Gastroesophageal sphincter (tissue), 4 donors: Measurements from ENCODE around the gene SFI1. TPM values are rescaled to one million over a fixed set of nuclear protein-coding genes. Genes with fewer than 3 reads are reported as not detected.

ENCODE experiments used
- ATAC-seq: fragments of 150-250 bp; one replicate; pipeline ENCODE4 v1.9.1; 2016; ENCODE audit warnings: mild to moderate bottlenecking, moderate library complexity
- H3K27ac ChIP-seq, 4 donors: fragments of 200-600 bp; sonication (generic) in 3 of 4; 1 replicate in 3 of 4; 2 replicates in 1 of 4; pipeline ENCODE4 v1.5.1; 2016 to 2019
- H3K27me3 ChIP-seq: fragments of 200-600 bp; sonication (generic); one replicate; pipeline ENCODE4 v1.5.1; 2019
- H3K36me3 ChIP-seq, 2 donors: fragments of 200-600 bp; sonication (generic); one replicate each; pipeline ENCODE4 v1.5.1; 2019; ENCODE audit warnings: control low read depth in 1 of 2
- H3K4me1 ChIP-seq, 3 donors: fragments of 200-600 bp; sonication (generic); 1 replicate in 2 of 3; 2 replicates in 1 of 3; pipeline ENCODE4 v1.5.1; 2016 to 2019; ENCODE audit warnings: control low read depth in 2 of 3
- H3K4me3 ChIP-seq, 2 donors: fragments of 200-600 bp; sonication (generic); one replicate each; pipeline ENCODE4 v1.5.1; 2019; ENCODE audit warnings: mild to moderate bottlenecking in 1 of 2, moderate library complexity in 1 of 2
- H3K9me3 ChIP-seq, 3 donors: fragments of 200-600 bp; sonication (generic); one replicate each; pipeline ENCODE4 v1.5.1; 2017 to 2019; ENCODE audit warnings: control low read depth in 2 of 3
- EP300 ChIP-seq: sonication (generic); formaldehyde crosslinking; IDR thresholded peaks from one replicate; pipeline ENCODE4 v1.6.1; 2017; ENCODE audit warnings: antibody characterized with exemption, mild to moderate bottlenecking
- POLR2A ChIP-seq, 2 donors: fragments of 450-650 bp; IDR thresholded peaks; one replicate each; pipeline ENCODE4 v1.6.1; 2017; ENCODE audit warnings: antibody characterized with exemption in 2 of 2, mild to moderate bottlenecking in 2 of 2, moderate library complexity in 1 of 2
- POLR2AphosphoS5 ChIP-seq: sonication (generic); formaldehyde crosslinking; IDR thresholded peaks from one replicate; pipeline ENCODE4 v1.6.1; 2017; ENCODE audit warnings: antibody characterized with exemption
- WGBS, 2 donors: methylation state at CpG; one replicate each; pipeline ENCODE4 v1.1.5; 2018; ENCODE audit warnings: low coverage in 1 of 2; 5-methylcytosine and 5-hydroxymethylcytosine counted together
- total RNA-seq, 4 donors: library from RNA; depleted of rRNA; stranded (reverse); fragments of >200 nt; gene quantifications; one replicate each; pipeline ENCODE4 v1.1.0, GENCODE V29; 2016
- TF ChIP-seq, protein P1 (sequence below), 4 experiments: fragments of 200-600 bp in 2 of 4; fragments of 450-650 bp in 2 of 4; sonication (generic) in 1 of 4; IDR thresholded peaks; one replicate each; pipeline ENCODE4 v1.5.1; 2017 to 2019; ENCODE audit warnings: antibody characterized with exemption in 4 of 4, mild to moderate bottlenecking in 2 of 4, moderate library complexity in 2 of 4

SFI1 gene
- total RNA-seq, 4 donors from 2014 or later: 14.4 to 54.8 (median 20.0) TPM

DNA sequence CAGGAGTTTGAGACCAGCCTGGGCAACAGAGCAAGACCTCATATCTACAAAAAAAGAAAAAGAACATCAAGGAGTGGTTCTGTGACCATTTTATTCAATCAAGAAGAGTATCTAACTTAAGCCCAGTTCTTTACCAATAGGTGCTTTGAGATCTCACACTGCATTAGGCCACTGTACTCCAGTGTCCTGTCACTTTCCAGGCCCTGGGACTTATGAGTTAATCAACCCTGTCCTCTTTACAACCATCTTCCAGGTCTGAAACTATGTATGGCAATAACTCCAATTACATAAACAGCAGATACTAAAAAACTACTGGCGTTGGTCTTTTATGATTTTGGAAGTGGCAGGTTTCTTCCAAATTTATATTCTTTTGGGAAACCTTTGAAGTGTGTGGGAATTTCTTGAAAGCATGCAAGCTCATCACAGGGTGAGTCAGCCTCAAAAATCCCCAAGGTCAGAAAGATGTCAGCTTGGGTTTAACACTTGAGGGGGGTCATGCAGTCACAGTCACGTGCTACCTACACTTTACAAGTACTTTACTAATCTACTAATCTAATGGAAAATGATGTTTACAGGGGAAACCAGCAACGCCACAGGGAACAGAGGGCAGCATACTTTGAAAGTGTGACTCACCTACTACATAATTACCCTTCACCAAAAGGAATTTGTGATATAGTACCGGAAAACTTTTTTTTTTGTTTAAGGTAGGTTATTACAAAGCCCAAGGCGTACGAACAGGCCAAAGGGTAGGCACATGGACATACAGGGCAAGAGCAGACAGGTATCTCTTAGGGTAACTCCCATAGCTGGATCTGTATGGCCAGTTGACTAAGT lies 150.1 kb downstream of the SFI1 start:
- no peaks in the 10 kb centered on the region for H3K9me3 ChIP-seq
- WGBS, 2 donors: 48 to 49% methylated on average over 5 to 6 of the region's 6 CpGs
- no peak for ATAC-seq
- no peak for TF ChIP-seq POLR2A (IDR thresholded peaks at IDR 0.05)
- TF ChIP-seq POLR2AphosphoS5: no peak
- no peaks in the 10 kb centered on the region for H3K27me3 ChIP-seq
- H3K4me1 ChIP-seq: no peaks in the 10 kb centered on the region
- H3K27ac ChIP-seq: peak overlapping the region in 1 of 4 donors; percentile 4
- peaks cover 0 to 79% of the 10 kb centered on the region in 2 donors for H3K36me3 ChIP-seq
- no peak overlapping the region for H3K4me3 ChIP-seq

DNA sequence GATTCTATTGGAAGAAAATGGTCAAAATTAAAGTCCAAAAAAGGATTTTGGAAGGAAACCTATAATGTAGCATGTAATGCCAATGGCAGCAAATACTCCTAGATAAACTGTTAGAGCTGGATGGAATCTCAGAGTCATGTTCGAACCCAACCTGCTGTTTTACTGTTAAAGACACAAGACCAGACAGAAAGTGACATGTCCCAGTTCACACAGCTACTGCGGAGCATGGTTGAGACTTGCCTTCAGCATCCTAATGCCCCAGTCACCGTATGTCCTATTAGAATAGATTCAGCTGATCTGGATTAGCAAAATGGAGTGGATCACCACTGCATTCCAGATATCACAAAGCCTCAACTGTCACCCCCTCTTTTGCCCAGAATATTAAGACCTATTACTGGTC lies 150.7 kb downstream of the SFI1 start:
- Histone ChIP-seq H3K36me3 (peaks cover 0 to 75% of the 10 kb centered on the region in 2 donors), H3K27ac (no peak overlapping the region), H3K27me3 (no peaks in the 10 kb centered on the region), H3K9me3 (no peaks in the 10 kb centered on the region), H3K4me1 (no peaks in the 10 kb centered on the region), H3K4me3 (no peak overlapping the region)
- 100% methylated on average over 2 to 3 of the region's 3 CpGs for WGBS, 2 donors
- ATAC-seq: no peak
- TF ChIP-seq EP300: no peak
- TF ChIP-seq POLR2A (IDR thresholded peaks at IDR 0.05): no peak
- no peak for TF ChIP-seq POLR2AphosphoS5
- TF ChIP-seq, protein P1, sequence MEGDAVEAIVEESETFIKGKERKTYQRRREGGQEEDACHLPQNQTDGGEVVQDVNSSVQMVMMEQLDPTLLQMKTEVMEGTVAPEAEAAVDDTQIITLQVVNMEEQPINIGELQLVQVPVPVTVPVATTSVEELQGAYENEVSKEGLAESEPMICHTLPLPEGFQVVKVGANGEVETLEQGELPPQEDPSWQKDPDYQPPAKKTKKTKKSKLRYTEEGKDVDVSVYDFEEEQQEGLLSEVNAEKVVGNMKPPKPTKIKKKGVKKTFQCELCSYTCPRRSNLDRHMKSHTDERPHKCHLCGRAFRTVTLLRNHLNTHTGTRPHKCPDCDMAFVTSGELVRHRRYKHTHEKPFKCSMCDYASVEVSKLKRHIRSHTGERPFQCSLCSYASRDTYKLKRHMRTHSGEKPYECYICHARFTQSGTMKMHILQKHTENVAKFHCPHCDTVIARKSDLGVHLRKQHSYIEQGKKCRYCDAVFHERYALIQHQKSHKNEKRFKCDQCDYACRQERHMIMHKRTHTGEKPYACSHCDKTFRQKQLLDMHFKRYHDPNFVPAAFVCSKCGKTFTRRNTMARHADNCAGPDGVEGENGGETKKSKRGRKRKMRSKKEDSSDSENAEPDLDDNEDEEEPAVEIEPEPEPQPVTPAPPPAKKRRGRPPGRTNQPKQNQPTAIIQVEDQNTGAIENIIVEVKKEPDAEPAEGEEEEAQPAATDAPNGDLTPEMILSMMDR (IDR thresholded peaks at IDR 0.05): no peak

DNA sequence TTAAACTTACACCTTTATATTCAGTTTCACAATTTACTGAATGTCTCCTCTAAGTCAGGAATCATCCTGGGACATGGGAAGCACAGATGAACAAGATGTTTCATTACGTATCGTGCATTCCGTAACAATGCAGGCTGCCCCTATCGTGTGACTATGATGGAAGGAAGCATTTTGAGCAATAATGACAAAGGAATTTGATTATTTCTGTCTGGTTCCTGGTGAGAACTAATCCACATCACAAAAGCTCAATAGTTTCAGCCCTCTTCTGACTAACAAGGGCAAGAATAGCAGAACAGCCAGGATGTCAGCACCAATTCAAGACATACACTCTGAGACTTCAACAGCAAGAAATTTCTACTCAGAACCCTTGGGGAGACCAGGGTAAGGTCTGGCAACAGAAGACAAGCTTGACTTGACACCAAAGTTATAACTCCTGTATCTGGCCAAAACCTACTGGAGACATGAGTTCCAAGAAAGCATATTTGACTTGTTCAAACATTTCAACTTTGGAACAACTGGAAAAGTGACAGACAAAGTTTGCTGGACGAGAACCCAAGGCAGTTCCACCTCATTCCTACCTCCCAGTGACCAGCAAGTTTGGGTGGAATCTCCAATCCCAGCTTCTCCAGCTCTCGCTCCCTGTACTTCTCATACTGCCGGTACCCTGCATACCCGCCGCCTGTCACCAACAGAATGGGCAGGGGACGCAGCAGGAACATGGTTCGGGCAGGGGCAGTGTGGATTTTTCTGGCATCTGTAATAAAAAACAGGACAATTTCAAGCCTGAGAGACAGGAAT lies 151.4 kb downstream of the SFI1 start:
- Histone ChIP-seq H3K36me3 (peaks cover 0 to 69% of the 10 kb centered on the region in 2 donors), H3K27me3 (no peaks in the 10 kb centered on the region), H3K27ac (no peak overlapping the region), H3K4me1 (no peaks in the 10 kb centered on the region), H3K9me3 (no peaks in the 10 kb centered on the region), H3K4me3 (no peak overlapping the region)
- no peak for TF ChIP-seq POLR2AphosphoS5
- TF ChIP-seq EP300: no peak
- TF ChIP-seq, protein P1 (IDR thresholded peaks at IDR 0.05): no peak
- no peak for TF ChIP-seq POLR2A (IDR thresholded peaks at IDR 0.05)
- WGBS, 2 donors: 72 to 93% methylated on average over 5 to 7 of the region's 11 CpGs
- ATAC-seq: no peak

DNA sequence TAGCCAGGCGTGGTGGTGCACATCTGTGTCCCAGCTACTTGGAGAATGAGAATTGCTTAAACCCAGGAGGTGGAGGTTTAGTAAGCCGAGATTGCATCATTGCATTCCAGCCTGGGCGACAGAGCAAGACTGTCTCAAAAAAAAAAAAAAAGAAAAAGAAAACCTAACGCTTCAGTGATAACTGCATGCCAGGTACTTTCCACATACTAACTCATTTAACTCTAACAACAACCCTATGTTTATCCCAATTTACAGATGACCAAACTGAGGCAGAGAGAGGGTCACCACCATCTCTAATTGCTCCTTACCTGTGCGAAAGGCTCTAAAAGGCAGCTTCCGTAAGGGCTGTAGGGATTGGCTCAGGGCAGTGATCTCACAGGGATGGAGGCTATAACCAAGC lies 154.1 kb downstream of the SFI1 start:
- no peak overlapping the region for H3K4me3 ChIP-seq
- no peaks in the 10 kb centered on the region for H3K4me1 ChIP-seq
- no peak for TF ChIP-seq EP300
- TF ChIP-seq POLR2A (IDR thresholded peaks at IDR 0.05): no peak
- TF ChIP-seq, protein P1 (IDR thresholded peaks at IDR 0.05): no peak
- TF ChIP-seq POLR2AphosphoS5: no peak
- H3K27me3 ChIP-seq: no peaks in the 10 kb centered on the region
- ATAC-seq: peak; percentile 66
- no peak overlapping the region for H3K27ac ChIP-seq
- peaks cover 0 to 46% of the 10 kb centered on the region in 2 donors for H3K36me3 ChIP-seq
- H3K9me3 ChIP-seq: no peaks in the 10 kb centered on the region
- WGBS, 2 donors: 65 to 70% methylated on average over 6 of the region's 6 CpGs

DNA sequence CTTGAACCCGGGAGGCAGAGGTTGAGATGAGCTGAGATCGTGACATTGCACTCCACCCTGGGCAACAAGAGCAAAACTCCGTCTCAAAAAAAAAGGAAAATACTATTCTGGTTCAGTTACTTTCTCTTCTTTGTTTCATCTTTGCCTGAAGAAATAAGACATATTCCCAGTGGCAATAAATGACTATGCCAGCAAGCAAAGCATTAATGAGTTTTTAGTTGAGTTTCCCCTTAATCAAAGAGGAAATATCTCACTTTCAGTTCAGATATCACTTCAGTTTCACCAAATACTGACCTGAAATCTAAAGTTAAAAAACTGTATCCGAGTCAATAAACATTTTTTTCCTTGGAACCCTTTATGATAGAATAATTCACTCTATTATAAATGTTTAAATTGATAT lies 155.3 kb downstream of the SFI1 start:
- no peak for ATAC-seq
- TF ChIP-seq POLR2AphosphoS5: no peak
- no peak for TF ChIP-seq EP300
- TF ChIP-seq POLR2A (IDR thresholded peaks at IDR 0.05): no peak
- TF ChIP-seq, protein P1 (IDR thresholded peaks at IDR 0.05): no peak
- Histone ChIP-seq H3K27me3 (no peaks in the 10 kb centered on the region), H3K4me3 (no peak overlapping the region), H3K36me3 (peaks cover 0 to 34% of the 10 kb centered on the region in 2 donors), H3K4me1 (no peaks in the 10 kb centered on the region), H3K9me3 (no peaks in the 10 kb centered on the region), H3K27ac (no peak overlapping the region)
- 82 to 94% methylated on average over 1 of the region's 4 CpGs for WGBS, 2 donors
